Activated CD8-positive, alpha-beta memory T cell treated with anti-CD3 and anti-CD28 coated beads for 36 hours (primary cell): ENCODE measurements around the gene SLC38A2. TPM values are rescaled to one million over a fixed set of nuclear protein-coding genes. Genes with fewer than 3 reads are reported as not detected.

Experiments
- CTCF ChIA-PET: fragments of 350-600 bp; sonication (Branson Sonifier 250); formaldehyde crosslinking; loops from one replicate; lab custom pipeline; 2021; ENCODE audit warnings: antibody characterized with exemption; lab: Charles Lee
- POLR2A ChIA-PET: fragments of 350-600 bp; sonication (Branson Sonifier 250); formaldehyde crosslinking; loops from one replicate; lab custom pipeline; 2021; ENCODE audit warnings: antibody characterized with exemption; lab: Charles Lee
- total RNA-seq, 2 experiments: library from RNA; stranded (reverse); gene quantifications; one replicate each; pipeline ENCODE4 v1.2.3, GENCODE V29; 2021

SLC38A2 gene
- total RNA-seq = 100 to 1,000 TPM; 220 to 227 TPM

DNA sequence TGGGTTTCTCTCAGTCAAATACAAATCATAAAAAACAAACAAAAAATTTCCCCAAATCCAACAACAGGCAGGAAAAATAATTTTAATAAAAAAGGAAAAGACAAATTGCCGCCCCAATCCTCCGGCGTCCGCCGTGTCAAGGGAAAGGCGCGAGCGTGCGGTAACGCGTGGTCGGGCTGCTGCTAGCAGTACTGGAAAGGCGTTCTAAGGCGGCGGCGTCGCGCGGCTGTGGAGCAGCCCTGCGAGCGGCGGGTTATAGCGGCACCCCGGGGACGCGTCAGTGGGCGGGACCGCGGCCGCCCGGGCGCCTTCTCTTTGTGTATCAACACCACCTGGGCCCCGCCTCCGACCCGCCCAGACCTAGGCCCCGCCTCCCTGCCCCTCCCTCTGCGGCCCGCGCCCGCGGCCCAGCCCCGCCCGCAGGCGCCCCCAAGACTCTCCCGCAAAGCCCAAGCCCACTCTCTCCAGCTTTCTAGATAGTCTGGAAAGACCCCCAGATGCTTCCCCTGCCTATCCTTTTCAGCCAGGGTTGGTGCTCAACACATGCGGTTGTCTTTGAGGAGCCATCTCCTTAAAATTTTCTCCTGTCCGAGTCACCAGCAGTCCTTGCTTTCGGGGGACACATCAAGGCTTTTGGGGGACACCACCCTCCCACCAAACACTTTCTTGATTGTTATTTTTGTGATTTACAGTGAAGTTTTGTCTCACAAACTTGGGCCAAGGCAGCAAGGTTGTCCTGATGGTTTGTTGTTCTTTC, at the start of gene SLC38A2:
TSS of gene SLC38A2 (minus strand) at position 230 of the 757 bp plus-strand sequence. CDS start 1,480 bp downstream, outside the sequence.
- ChIA-PET CTCF (interaction anchor here (0.6 kb wide), 1 partner anchor 77 kb away, joined by 3 read pairs; no protein-coding TSS in a partner anchor), POLR2A (interaction anchor here (0.6 to 3.5 kb wide), 6 partner anchors 63 to 905 kb away, joined by 4 to 37 read pairs (median 4); partner anchors contain the start of gene SLC38A1)

DNA sequence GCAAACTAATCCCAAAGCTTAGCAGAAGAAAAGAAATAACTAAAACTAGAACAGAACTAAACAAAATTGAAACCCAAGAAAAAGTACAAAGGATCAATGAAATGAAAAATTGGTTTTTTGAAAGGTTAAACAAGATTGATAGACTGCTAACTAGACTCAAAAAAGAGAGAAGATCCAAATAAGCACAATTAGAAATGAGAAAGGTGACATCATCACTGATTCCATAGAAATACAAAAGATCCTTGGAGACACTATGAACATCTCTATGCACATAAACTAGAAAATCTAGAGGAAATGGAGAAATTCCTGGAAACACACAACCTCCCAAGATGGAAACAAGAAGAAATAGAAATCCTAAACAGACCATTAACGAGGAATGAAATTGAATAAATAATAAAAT, 47.1 kb upstream of the SLC38A2 start:
- ChIA-PET CTCF (no interaction called here), POLR2A (no interaction called here)

DNA sequence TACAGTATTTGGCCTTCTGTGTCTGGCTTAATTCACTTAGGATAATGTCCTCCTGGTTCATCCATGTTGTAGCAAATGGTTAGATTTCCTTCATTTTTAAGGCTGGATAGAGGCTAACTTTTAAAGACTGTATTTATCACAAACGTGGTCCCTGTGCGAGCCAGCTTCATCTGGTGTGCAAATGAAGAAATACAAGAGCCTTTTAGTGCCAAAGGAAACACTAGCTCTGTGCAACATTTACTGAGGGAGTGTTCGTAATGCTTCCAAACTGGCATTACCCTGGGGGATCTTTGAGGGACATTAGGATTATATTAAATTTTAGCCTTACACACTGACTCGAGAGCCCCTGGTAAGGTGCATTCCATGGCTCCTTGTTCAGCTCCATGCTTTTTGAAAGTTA, 43.0 kb upstream of the SLC38A2 start:
- POLR2A ChIA-PET = no interaction called here
- CTCF ChIA-PET = no interaction called here

DNA sequence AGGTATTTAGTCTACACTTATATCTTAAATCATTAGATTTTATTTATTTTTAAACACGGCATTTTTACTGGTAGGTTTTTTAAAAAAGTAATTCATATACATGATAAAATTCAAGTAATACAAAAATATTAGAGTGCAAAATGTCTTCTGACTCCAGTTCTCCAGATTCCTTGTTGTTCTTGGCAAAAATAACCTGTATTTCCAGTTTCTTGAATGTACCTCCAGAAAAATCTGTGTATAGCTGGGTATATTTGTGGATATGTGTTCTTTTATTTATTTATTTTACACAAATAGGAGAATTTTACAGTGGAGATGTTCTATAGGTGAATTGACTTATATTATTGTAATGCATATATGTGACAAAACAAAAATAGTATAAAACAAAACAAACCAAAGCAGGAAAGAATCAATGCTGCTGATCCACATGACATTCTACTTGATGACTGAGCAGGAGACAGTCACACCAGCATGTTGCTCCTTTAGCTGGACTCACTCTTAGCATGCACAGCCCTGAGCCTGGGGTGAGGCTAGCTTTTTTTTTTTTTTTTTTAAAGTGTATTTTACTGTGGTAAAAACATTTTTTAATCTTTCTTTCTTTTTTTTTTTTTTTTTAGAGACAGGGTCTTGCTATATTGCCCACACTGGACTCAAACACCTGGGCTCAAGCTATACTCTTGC, 42.2 kb upstream of the SLC38A2 start:
- POLR2A ChIA-PET = no interaction called here
- CTCF ChIA-PET = no interaction called here

DNA sequence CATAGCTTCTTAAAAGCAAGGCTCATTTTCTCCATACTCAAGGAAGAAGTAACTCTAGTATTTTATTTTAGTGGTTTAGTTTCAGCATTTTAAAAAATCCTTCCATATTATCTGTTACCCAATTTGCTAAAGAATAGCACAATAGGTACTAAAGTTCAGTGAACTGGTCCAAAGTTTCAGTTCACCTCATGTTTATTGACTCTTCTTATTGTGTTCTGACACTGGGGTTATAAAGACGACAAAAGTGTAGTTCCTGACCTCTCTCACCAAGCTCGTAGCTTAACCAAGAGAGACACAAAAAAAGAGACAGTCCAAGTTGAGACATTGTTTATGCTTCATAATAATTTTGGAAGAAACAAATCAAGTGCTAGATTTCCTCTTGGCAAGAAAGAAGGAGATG, 40.8 kb upstream of the SLC38A2 start:
- CTCF ChIA-PET = no interaction called here
- POLR2A ChIA-PET = no interaction called here

DNA sequence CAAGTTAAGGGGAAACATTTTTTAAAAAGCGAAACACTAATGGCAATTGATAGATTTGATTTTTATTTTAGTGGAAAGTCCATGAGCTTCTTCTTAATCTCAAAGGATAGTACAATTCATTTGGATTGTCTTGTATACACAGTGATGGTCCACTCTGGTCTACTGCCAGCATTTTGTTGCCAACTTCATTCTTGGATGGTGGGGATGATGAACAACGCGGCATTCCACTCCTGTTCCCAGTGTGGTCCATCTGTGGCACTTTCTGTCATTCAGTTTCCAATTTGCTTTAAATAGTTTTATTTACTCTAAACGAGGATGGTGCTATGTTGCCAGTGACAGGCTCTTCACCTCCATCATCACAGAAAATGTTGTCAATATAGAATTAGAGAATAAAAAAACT, 40.3 kb upstream of the SLC38A2 start:
- CTCF ChIA-PET = no interaction called here
- POLR2A ChIA-PET = no interaction called here

DNA sequence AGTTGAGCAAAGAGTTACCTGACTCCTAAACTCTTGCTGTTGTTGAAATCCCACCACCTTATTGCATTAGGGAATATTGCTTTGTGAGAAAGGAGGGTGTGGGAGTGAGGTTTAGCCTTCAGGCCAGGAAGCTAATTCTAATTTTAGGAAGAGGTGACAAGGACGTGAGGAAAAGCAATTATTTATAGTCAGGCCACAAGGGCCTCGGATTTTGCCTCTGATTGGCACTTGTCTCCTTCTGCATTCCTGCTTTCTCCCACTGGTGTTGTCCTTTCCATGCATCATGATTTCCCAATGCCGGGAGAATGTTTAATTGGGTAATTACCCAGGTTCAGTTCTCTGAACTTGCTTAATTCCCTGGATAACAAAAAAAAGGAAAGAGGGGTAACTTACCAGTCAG, 37.9 kb upstream of the SLC38A2 start:
- POLR2A ChIA-PET = no interaction called here
- CTCF ChIA-PET = no interaction called here

DNA sequence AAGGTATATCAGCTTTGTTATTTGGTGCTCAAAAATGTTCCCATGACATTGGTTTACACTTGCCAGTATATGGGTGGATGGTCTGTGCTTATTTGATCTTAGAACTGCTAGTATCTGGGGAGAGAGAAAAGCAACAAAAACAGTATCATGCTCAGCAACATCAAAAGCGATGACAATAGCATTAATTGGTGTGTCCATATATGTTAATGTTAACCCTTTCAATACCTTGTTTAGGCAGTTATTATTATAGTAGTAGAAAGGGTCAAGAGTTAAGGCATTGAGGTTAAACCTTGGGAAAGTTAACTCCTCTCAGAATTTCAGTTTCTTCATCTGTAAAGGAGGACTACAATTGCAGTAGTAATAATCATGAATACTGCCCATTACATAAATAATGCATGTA, 37.4 kb upstream of the SLC38A2 start:
- ChIA-PET CTCF (no interaction called here), POLR2A (no interaction called here)

DNA sequence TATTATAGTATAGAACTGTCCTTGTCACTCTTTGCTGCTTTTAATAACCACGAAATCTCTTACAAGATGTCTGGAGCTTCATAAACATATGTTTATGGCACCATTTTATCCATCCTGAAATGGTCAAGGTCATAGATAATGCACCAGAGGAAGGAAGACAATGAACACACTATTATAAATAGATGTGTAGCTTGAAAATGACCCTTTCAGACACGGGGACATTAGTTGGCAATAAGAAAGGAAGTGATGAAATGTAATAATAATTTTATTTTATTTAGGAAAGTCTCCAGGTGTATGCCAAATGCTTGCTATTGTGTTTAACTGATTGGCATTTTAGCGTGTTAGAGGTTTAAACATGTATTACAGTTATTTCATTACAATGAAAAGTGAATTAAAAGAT, 36.8 kb upstream of the SLC38A2 start:
- ChIA-PET POLR2A (no interaction called here), CTCF (no interaction called here)

DNA sequence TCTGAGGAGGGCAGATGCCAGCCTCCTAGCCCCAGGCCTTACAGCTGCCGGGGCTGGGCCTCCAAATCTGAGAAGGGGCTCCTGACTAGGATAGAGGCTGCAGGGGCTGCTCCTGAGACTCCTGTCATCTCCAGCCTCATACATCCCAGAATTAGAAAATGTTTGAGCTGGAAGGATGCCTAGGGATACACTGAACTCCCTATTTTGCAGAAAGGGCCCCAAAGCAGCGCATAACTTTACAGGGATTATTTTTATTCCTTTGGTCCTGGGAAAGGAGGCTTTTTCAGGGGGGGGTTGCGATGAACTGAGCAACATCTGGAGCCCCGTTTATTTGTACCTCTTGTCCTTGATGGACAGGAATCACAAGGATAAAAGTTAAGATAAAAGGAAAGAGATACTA, 35.9 kb upstream of the SLC38A2 start:
- ChIA-PET CTCF (no interaction called here), POLR2A (no interaction called here)

DNA sequence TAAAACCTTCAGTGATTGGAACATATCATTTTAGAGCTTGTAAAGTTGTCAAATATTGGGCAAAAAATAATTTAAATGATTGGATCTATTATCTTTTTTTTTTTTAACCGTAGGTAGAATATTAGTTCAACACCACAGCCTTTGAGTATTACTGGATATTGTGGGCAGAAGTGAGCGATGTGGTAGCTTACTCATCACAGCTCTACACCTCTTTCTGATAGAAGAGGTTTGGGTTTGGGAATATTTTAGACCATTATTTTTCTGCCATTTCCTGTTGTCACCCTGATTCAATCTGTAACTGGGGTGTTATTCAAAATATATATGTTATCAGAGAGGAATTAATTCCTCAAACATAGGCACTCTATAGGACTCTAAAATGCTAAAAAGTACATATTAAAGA, 34.8 kb upstream of the SLC38A2 start:
- CTCF ChIA-PET = no interaction called here
- POLR2A ChIA-PET = no interaction called here

DNA sequence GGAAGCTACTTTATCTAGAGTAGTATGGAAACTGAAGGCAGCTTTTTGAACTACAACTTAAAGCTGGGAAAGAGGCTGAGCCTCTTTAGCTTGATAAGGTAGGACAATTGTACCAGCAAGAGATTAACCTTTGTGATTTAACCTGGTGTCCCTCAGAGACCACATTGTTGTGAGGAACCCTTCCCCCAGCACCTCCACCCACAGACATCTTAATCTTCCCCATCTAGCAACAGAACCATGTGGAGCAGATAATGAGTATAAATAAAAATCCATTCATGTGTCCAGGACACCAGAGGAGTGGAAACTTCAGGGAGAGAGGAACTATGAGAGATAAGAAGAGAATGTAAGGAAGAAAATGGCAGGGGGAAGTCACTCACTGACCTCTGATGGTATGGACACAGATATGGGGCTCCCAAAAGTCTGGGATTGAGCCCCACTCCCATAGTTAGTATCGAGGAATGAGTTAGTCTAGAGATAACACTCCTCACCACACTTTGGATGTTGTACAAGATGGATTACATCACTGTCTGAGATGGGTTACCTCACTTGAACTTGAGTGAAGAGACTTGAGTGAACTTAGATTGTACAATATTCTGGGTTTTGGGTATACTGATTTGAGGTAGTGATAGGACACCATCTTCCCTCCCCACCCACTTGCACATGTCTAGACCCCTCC, 33.9 kb upstream of the SLC38A2 start:
- CTCF ChIA-PET = no interaction called here
- POLR2A ChIA-PET = no interaction called here

DNA sequence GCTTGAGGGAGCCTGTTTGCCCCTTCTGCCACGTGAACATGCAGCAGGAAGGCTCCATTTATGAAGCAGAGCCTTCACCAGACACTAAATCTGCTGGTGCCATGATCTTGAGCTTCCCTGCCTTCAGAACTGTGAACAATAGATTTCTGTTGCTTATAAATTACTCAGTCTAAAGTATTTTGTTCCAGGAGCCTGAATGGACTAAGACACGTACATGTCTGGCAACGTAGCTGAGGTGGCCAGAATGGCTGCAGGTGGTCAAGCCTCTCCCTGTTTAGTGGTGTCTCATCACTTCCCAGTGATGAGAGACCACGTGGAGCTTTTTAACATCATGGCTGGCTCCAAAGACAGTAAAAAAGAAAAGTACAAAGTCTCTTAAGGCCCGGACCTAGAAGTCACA, 32.2 kb upstream of the SLC38A2 start:
- ChIA-PET CTCF (no interaction called here), POLR2A (no interaction called here)

DNA sequence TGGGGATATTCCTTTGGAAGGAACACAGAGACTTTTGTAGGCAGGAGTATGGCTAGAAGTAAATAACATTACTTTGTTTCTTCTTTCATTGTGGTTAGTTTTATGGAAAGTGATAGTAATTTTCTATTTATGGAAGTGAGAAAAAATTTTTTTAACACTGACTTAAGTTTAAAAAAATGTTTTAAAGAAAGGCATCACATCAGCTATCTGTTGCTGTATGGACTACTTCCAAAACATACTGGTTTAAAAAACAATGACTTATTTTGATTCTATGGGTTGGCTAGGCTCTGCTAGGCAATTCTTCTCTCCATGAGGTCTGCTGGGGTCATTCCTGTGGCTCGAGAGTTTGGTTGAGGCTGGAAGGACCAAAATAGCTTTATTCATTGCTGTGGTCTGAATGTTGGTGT, 31.7 kb upstream of the SLC38A2 start:
- ChIA-PET POLR2A (no interaction called here), CTCF (no interaction called here)

DNA sequence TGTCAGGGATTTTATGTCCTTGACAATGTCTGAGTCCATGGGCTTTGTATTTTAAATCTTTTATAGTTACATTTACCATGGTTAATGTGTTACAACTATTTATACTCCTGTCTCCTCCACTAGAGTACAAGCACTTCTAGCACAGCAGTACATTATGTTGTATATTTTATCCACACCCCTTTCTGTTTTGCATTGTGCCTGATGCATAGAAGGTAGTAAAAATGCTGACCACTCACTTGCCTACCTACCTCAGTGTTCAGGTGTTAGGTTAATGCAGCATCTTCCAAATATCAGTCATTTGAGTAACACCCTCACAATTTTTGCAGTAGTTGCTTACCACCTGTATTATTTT, 31.1 kb upstream of the SLC38A2 start:
- ChIA-PET POLR2A (no interaction called here), CTCF (no interaction called here)

DNA sequence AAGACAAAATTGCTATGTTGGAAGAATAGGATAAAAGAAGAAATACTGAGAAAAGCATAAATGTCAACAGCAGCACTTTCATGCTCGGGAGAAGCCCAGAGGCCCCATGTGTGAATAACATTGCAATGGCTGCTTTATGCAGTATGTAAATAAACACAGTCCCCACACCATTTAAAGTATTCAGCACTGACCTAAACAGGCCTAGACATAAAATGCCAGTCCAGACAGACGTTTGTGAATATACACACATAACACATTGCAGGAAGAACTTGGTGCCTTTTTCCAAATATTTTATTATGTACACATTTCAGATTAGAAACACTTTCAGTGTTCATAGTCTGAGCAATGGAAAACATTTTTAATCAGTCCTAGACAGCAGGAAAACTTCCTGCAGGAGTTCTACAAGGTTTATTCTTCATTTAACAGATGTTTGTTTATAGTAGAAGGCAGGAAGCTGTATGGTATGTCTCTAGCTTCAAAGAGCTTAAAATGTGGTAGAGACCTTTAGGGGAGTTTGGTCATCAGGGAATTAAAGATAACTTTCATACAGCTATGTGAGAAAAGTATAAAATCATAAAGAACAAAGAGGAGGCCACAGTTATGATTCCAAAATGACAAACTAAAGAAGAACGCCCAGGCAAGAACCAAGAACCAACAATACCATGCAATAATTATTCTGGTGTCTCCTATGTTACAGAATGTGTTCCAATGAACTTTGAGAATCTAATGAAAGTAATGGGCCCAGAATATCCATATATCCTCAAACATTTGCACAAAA, 30.6 kb upstream of the SLC38A2 start:
- POLR2A ChIA-PET = no interaction called here
- CTCF ChIA-PET = no interaction called here

DNA sequence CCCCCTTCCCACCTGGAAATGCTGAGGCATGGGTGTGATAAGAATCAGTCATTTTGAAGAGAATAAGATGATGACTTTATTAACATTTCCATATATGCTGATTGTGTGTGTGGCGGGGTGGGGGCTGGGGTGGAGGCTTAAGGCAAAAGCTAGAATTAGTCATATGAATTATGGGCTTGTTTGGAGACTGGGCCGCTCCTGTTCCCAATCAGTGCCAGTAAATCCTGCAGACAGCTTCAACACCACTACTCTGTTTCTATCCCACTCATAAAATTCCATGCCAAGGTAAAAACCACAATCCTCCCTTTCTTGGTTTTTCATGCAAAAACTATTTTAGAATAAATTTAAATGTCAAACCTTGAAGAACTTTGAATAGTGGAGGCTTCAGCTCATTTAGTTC, 29.9 kb upstream of the SLC38A2 start:
- CTCF ChIA-PET = no interaction called here

DNA sequence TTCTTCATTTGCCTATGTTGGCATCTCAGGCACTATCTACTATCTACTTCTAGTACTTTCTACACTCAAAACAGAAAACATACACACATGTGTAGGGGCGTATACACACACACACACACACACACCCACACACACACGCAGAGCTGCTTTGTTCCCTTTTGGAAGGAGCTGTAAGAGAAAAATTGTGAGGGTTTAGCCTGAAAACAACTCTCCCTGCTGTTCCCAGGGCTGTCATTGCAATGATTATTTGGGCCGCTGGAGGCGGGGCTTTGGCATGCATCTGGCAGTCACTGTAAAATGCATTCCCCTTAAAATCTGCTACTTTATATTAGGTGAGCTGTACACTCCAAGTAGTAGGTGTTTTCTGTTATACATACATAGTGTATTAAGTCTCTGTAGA, 29.1 kb upstream of the SLC38A2 start:
- POLR2A ChIA-PET = no interaction called here
- CTCF ChIA-PET = no interaction called here

More for the DNA sequence above, 29.9 kb upstream of the SLC38A2 start:
- POLR2A ChIA-PET = interaction anchor here (0.5 kb wide), 1 partner anchor 9 kb away, joined by 3 read pairs; no protein-coding TSS in a partner anchor

DNA sequence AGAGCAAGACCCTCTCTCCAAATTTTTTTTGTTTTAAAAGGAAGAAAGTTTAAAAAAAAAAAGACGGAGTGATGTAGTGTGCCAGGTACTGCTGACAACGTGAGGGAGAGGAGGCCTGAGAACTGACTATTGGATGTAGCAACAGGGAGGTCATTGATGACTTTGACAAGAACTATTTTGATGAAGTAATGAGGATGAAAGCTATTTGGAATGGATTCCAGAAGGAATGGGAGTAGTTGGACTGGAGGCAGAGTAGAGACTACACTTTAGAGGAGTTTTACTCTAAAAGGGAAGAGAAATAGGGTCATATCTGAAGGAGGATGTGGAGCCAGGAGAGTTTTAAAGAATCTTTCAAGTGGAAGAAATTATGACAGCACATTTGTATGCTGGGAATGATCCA, 27.8 kb upstream of the SLC38A2 start:
- POLR2A ChIA-PET = no interaction called here
- CTCF ChIA-PET = no interaction called here
